NT2/D1 (cell line): ENCODE data around the gene C11orf97.

Source experiments
- SUZ12 ChIP-seq: IDR thresholded peaks from 2 replicates; pipeline ENCODE4 v1.6.1; 2011; ENCODE audit not compliant: insufficient read length, insufficient read depth; ENCODE audit errors: extremely low read depth
- YY1 ChIP-seq: IDR thresholded peaks from 2 replicates; pipeline ENCODE4 v1.6.1; 2011; ENCODE audit not compliant: insufficient read length, insufficient read depth

DNA sequence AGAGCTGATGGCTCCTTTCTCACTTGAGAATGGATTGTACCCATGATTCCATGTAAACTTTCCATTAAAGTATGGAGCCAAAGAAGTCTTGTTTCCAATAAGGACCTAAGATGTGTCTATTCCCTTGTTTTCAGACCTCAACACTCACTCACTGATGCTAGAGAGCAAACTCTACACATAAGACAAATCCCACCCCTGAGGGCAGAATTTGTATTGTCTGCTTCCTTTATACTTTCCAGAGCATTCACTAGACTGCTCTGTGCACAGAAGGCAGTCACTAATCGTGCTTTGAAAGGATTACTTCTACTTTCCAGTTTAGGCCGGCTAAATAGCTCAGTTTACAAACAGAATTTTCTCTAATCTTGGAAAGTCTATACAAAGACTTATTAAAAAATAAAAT is 12.1 kb upstream of the C11orf97 start:
- TF ChIP-seq SUZ12 (no peak), YY1 (no peak)
